A549 (cell line): ENCODE data around the gene GUCA2B. TPM values are rescaled to one million over a fixed set of nuclear protein-coding genes. Genes with fewer than 3 reads are reported as not detected.

Experiments used
- ATAC-seq, 2 experiments: fragments of 200-7000 bp in 1 of 2; fragments of >200 bp in 1 of 2; cut with Nextera tagmentation in 1 of 2; cut with Tn5 transposase in 1 of 2; 3 replicates each; pipeline versions ENCODE4 v1.8.0 to v1.9.1; 2018 to 2020; ENCODE audit warnings: mild to moderate bottlenecking in 1 of 2, moderate library complexity in 1 of 2
- CTCF ChIA-PET: fragments of 300-600 bp; sonication (Branson Sonifier 250); formaldehyde crosslinking; extraction: SDS; loops from one replicate; lab custom pipeline; 2021; ENCODE audit warnings: antibody characterized with exemption, inconsistent platforms; lab: Yijun Ruan, JAX
- POLR2A ChIA-PET: fragments of 350-600 bp; formaldehyde crosslinking; extraction: SDS; loops from one replicate; lab custom pipeline; 2021; ENCODE audit warnings: antibody characterized with exemption, inconsistent platforms; lab: Yijun Ruan, JAX
- DNase-seq, 2 experiments: peaks; one replicate each; pipeline versions ENCODE4 v3.0.0 to v3.0.0-alpha.2; 2011 to 2016; ENCODE audit warnings: low read depth in 1 of 2, low spot score in 1 of 2
- FAIRE-seq: peaks from 2 replicates; lab custom pipeline; 2011; peaks lifted over from hg19 to GRCh38; lab: Jason Lieb, UNC
- H3K27ac ChIP-seq, 2 experiments: fragments of >200 bp; sonication (Bioruptor Twin); formaldehyde crosslinking; 3 replicates each; pipeline ENCODE4 v1.5.1; 2016 to 2017
- H3K4me1 ChIP-seq: fragments of >200 bp; sonication (Bioruptor Twin); formaldehyde crosslinking; 3 replicates; pipeline ENCODE4 v1.6.1; 2016
- H3K4me2 ChIP-seq: fragments of >200 bp; sonication (Bioruptor Twin); formaldehyde crosslinking; 3 replicates; pipeline ENCODE4 v1.6.1; 2016
- H3K4me3 ChIP-seq: fragments of >200 bp; sonication (Bioruptor Twin); formaldehyde crosslinking; 3 replicates; pipeline ENCODE4 v1.5.1; 2016
- H3K9me3 ChIP-seq: fragments of >200 bp; sonication (Bioruptor Twin); formaldehyde crosslinking; 3 replicates; pipeline ENCODE4 v1.6.1; 2016
- FOSL2 ChIP-seq, 2 experiments: fragments of 450-650 bp in 1 of 2; fragments of >200 bp in 1 of 2; sonication (Bioruptor Twin) in 1 of 2; formaldehyde crosslinking; IDR thresholded peaks; 2 replicates each; pipeline versions ENCODE4 v1.5.0 to v1.6.1; 2016 to 2020; ENCODE audit warnings: mild to moderate bottlenecking in 1 of 2, moderate library complexity in 1 of 2
- HOXB5 ChIP-seq: fragments of 250-450 bp; sonication (Bioruptor Pico); IDR thresholded peaks from 2 replicates; pipeline ENCODE4 v1.5.0; 2020; ENCODE audit warnings: mild to moderate bottlenecking, moderate library complexity
- JUN ChIP-seq, 2 experiments: fragments of >200 bp; sonication (Bioruptor Twin); formaldehyde crosslinking; IDR thresholded peaks; 2 replicates in 1 of 2; 3 replicates in 1 of 2; pipeline ENCODE4 v1.6.1; 2016 to 2017
- JUNB ChIP-seq: fragments of >200 bp; sonication (Bioruptor Twin); formaldehyde crosslinking; IDR thresholded peaks from 2 replicates; pipeline ENCODE4 v1.6.1; 2016
- MAFK ChIP-seq: fragments of 450-650 bp; IDR thresholded peaks from 2 replicates; pipeline ENCODE4 v1.6.1; 2014; ENCODE audit not compliant: partially characterized antibody
- MAZ ChIP-seq: fragments of 150-350 bp; IDR thresholded peaks from 2 replicates; pipeline ENCODE4 v1.6.1; 2014; ENCODE audit warnings: antibody characterized with exemption, low read depth, low read length, borderline replicate concordance
- RFX5 ChIP-seq: fragments of 450-650 bp; IDR thresholded peaks from 2 replicates; pipeline ENCODE4 v1.7.1; 2014; ENCODE audit warnings: antibody characterized with exemption, mild to moderate bottlenecking, moderate library complexity
- TFCP2L1 ChIP-seq: fragments of 250-450 bp; sonication (Bioruptor Pico); IDR thresholded peaks from 2 replicates; pipeline ENCODE4 v1.5.0; 2021; ENCODE audit warnings: mild to moderate bottlenecking
- WGBS: methylation state at CpG from one replicate; pipeline ENCODE4 v1.1.6; 2017; ENCODE audit errors: missing lambda C conversion rate; 5-methylcytosine and 5-hydroxymethylcytosine counted together
- polyA plus RNA-seq, 4 experiments: library from polyadenylated mRNA; depleted of rRNA in 3 of 4; stranded (reverse); fragments of >200 nt; fragmentation: RNase III in 1 of 4; extraction: RNeasy Plus Mini Kit Qiagen cat#74134 plus additional on column Dnase treatment in 1 of 4; gene quantifications; 2 replicates in 3 of 4; 3 replicates in 1 of 4; pipeline ENCODE4 v1.2.3, GENCODE V29; 2011 to 2017
- TF ChIP-seq, protein P1 (sequence below): IDR thresholded peaks from 2 replicates; pipeline ENCODE4 v1.6.1; 2012; ENCODE audit warnings: low read depth, borderline replicate concordance
- TF ChIP-seq, protein P2 (sequence below): fragments of >200 bp; sonication (Bioruptor Twin); formaldehyde crosslinking; IDR thresholded peaks from 3 replicates; pipeline ENCODE4 v1.6.1; 2016
- TF ChIP-seq, protein P3 (sequence below): fragments of 450-650 bp; IDR thresholded peaks from 2 replicates; pipeline ENCODE4 v1.6.1; 2014; ENCODE audit warnings: antibody characterized with exemption

GUCA2B gene
- polyA plus RNA-seq, 2 of the 4 experiments (the other 2 are of a cell fraction) = 0.17 TPM; not detected in 1

DNA sequence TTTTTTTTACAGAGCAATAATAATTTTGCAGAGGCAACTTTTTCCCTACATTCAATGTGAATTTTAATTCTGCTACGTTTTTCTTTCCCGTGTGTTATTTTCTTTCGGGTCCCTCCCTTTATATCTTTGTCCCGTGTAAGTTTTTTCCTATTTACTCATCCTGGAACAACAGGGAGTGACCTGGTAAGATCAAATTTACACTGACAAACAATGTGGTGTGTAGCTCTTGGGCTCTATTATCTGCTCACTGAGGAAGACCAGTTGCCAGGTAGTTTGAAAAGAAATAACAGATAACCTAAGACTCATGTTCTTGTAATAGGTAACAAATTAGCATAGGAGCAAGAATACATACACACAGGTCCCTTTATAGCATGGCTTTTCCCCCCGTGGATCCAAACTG is 45.0 kb downstream of the GUCA2B start:
- H3K9me3 ChIP-seq = no peaks in the 10 kb centered on the region
- no peak for FAIRE-seq
- H3K27ac ChIP-seq = no peak overlapping the region
- ChIA-PET CTCF (interaction anchor here (1.0 kb wide), 2 partner anchors 25 to 51 kb away, joined by 3 read pairs; no protein-coding TSS in a partner anchor), POLR2A (no interaction called here)
- no peaks in the 10 kb centered on the region for H3K4me1 ChIP-seq
- no peak overlapping the region for H3K4me2 ChIP-seq
- DNase-seq = no peak
- no peak overlapping the region for H3K4me3 ChIP-seq
- no peak for ATAC-seq
- TF ChIP-seq MAFK (no peak), JUNB (no peak)
- WGBS = 78% methylated on average over 5 of the region's 5 CpGs

DNA sequence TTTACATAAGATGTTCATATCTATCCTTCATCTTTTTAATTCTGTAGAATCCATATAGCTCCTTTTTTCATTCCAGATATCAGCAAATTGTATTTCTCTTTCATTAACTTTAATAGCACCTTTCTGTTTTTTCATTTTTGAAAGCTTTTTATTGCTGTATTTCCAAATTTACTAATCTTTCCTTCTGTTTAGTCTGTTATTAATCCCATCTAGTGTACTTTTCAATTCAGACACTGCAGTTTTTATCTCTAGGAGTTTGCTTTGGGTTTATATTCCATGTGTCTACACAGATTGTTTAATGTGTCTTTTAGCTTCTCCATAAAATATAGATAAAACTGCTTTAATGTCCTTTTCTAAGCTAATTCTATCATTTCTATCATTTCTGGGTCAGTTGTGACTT is 48.8 kb downstream of the GUCA2B start:
- no peak for ATAC-seq
- ChIA-PET CTCF (interaction anchor here (1.1 to 1.7 kb wide), 2 partner anchors 11 to 28 kb away, joined by 3 to 5 read pairs; no protein-coding TSS in a partner anchor), POLR2A (no interaction called here)
- FAIRE-seq = no peak
- TF ChIP-seq, protein P1, sequence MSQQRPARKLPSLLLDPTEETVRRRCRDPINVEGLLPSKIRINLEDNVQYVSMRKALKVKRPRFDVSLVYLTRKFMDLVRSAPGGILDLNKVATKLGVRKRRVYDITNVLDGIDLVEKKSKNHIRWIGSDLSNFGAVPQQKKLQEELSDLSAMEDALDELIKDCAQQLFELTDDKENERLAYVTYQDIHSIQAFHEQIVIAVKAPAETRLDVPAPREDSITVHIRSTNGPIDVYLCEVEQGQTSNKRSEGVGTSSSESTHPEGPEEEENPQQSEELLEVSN = no peak
- TF ChIP-seq TFCP2L1 (CRISPR knock-in tag) (no peak), MAZ (no peak), JUNB (no peak), HOXB5 (CRISPR knock-in tag) (no peak), MAFK (no peak), JUN (IDR thresholded peaks at IDR 0.05) (no peak), RFX5 (no peak), FOSL2 (IDR thresholded peaks at IDR 0.05) (no peak), FOSL2 (CRISPR knock-in tag; IDR thresholded peaks at IDR 0.05) (no peak)
- TF ChIP-seq, protein P2, sequence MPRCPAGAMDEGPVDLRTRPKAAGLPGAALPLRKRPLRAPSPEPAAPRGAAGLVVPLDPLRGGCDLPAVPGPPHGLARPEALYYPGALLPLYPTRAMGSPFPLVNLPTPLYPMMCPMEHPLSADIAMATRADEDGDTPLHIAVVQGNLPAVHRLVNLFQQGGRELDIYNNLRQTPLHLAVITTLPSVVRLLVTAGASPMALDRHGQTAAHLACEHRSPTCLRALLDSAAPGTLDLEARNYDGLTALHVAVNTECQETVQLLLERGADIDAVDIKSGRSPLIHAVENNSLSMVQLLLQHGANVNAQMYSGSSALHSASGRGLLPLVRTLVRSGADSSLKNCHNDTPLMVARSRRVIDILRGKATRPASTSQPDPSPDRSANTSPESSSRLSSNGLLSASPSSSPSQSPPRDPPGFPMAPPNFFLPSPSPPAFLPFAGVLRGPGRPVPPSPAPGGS = no peak
- TF ChIP-seq, protein P3, sequence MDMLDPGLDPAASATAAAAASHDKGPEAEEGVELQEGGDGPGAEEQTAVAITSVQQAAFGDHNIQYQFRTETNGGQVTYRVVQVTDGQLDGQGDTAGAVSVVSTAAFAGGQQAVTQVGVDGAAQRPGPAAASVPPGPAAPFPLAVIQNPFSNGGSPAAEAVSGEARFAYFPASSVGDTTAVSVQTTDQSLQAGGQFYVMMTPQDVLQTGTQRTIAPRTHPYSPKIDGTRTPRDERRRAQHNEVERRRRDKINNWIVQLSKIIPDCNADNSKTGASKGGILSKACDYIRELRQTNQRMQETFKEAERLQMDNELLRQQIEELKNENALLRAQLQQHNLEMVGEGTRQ = no peak
- H3K4me2 ChIP-seq = no peak overlapping the region
- H3K4me3 ChIP-seq = no peak overlapping the region
- no peak for DNase-seq
- no peaks in the 10 kb centered on the region for H3K9me3 ChIP-seq
- no peak overlapping the region for H3K27ac ChIP-seq
- H3K4me1 ChIP-seq = no peaks in the 10 kb centered on the region

Other genes starting within 250 kb of the GUCA2B start
- 2.0 and 2.6 TPM in 2 replicates for gene HIVEP3, start 234.5 kb upstream of the GUCA2B start, polyA plus RNA-seq (2011; rRNA removed)
- gene HIVEP3, start 234.5 kb upstream of the GUCA2B start, polyA plus RNA-seq (2017; fragmentation: RNase III; extraction: RNeasy Plus Mini Kit Qiagen cat#74134 plus additional on column Dnase treatment) = 1.5 to 2.1 TPM (median 1.5 TPM) in 3 replicates
- gene GUCA2A, start 11.3 kb downstream of the GUCA2B start, polyA plus RNA-seq (2011; rRNA removed) = not detected in 2 replicates
- gene GUCA2A, start 11.3 kb downstream of the GUCA2B start, polyA plus RNA-seq (2017; fragmentation: RNase III; extraction: RNeasy Plus Mini Kit Qiagen cat#74134 plus additional on column Dnase treatment) = not detected in 3 replicates
- 45.0 and 53.1 TPM in 2 replicates for gene FOXJ3, start 181.8 kb downstream of the GUCA2B start, polyA plus RNA-seq (2011; rRNA removed)
- 16.8 to 17.8 TPM (median 17.0 TPM) in 3 replicates for gene FOXJ3, start 181.8 kb downstream of the GUCA2B start, polyA plus RNA-seq (2017; fragmentation: RNase III; extraction: RNeasy Plus Mini Kit Qiagen cat#74134 plus additional on column Dnase treatment)
- 1.7 and 2.4 TPM in 2 replicates for gene RIMKLA, start 227.4 kb downstream of the GUCA2B start, polyA plus RNA-seq (2011; rRNA removed)
- gene RIMKLA, start 227.4 kb downstream of the GUCA2B start, polyA plus RNA-seq (2017; fragmentation: RNase III; extraction: RNeasy Plus Mini Kit Qiagen cat#74134 plus additional on column Dnase treatment) = 0.35 to 0.59 TPM (median 0.42 TPM) in 3 replicates